Activated CD4-positive, alpha-beta T cell treated with anti-CD3 and anti-CD28 coated beads, Interleukin-2, amount 50 U/mL, for 4 hours (primary cell): ENCODE data around the gene RNU1-3.
"Not testable (repeated sequence)": the region's sequence is repeated elsewhere in the genome, so short reads cannot be mapped to it uniquely, and the experiment has no call there.

Source experiments
- DNase-seq, 2 experiments: peaks; one replicate each; pipeline ENCODE4 v3.0.0-alpha.2; 2020

Gene RNU1-3

GRCh38 chr1:16693449-16694307, 26.9 kb upstream of the RNU1-3 start:
- DNase-seq = not testable (repeated sequence)

- not testable (repeated sequence) for DNase-seq
Measured at GRCh38 chr1:16692717-16693448, 26.1 kb upstream of the RNU1-3 start.

- not testable (repeated sequence) for DNase-seq
Measured at GRCh38 chr1:16692283-16692682, 25.5 kb upstream of the RNU1-3 start.

GRCh38 chr1:16690971-16691682, 24.4 kb upstream of the RNU1-3 start:
- not testable (repeated sequence) for DNase-seq

GRCh38 chr1:16687132-16687800, 20.5 kb upstream of the RNU1-3 start:
- DNase-seq = not testable (repeated sequence)

GRCh38 chr1:16685445-16686371, 19.0 kb upstream of the RNU1-3 start:
- DNase-seq = not testable (repeated sequence)

GRCh38 chr1:16684738-16685337, 18.1 kb upstream of the RNU1-3 start:
- not testable (repeated sequence) for DNase-seq

- DNase-seq = not testable (repeated sequence)
Measured at GRCh38 chr1:16684152-16684551, 17.4 kb upstream of the RNU1-3 start.

GRCh38 chr1:16682803-16683202, 16.1 kb upstream of the RNU1-3 start:
- DNase-seq = not testable (repeated sequence)

GRCh38 chr1:16680366-16680765, 13.6 kb upstream of the RNU1-3 start:
- DNase-seq = not testable (repeated sequence)

GRCh38 chr1:16677552-16678431, 11.0 kb upstream of the RNU1-3 start:
- DNase-seq = peak; percentile 17 to 23

- not testable (repeated sequence) for DNase-seq
Measured at GRCh38 chr1:16676661-16677523, 10.1 kb upstream of the RNU1-3 start.

GRCh38 chr1:16675118-16675510, 8.4 kb upstream of the RNU1-3 start:
- DNase-seq = not testable (repeated sequence)

- not testable (repeated sequence) for DNase-seq
Measured at GRCh38 chr1:16673976-16674375, 7.2 kb upstream of the RNU1-3 start.

- not testable (repeated sequence) for DNase-seq
Measured at GRCh38 chr1:16665836-16666235, 912 bp downstream of the RNU1-3 start.

- DNase-seq = not testable (repeated sequence)
Measured at GRCh38 chr1:16658234-16658633, 8.5 kb downstream of the RNU1-3 start.

- DNase-seq = not testable (repeated sequence)
Measured at GRCh38 chr1:16656981-16657683, 9.6 kb downstream of the RNU1-3 start.

GRCh38 chr1:16656574-16656973, 10.2 kb downstream of the RNU1-3 start:
- not testable (repeated sequence) for DNase-seq
